ENCODE results near the gene TLE6.
"Not testable (repeated sequence)": the region's sequence is repeated elsewhere in the genome, so short reads cannot be mapped to it uniquely, and the experiment has no call there.

TLE6 gene

GRCh38 chr19:2962018-2962670 is 15.2 kb upstream of the TLE6 start:
- peak; percentile 53 for TF ChIP-seq CTCF (IDR thresholded peaks at IDR 0.05; ENCODE audit: control insufficient read depth, insufficient read depth, low read depth, low read length, missing control alignments)
- no peak overlapping the region for H3K4me3 ChIP-seq (ENCODE audit: control insufficient read depth, low read depth, low read length)
- DNase-seq (ENCODE audit: low read depth), result no peak

- no peak for DNase-seq (ENCODE audit: low read depth)
- TF ChIP-seq CTCF (IDR thresholded peaks at IDR 0.05; ENCODE audit: control insufficient read depth, insufficient read depth, low read depth, low read length, missing control alignments), result no peak
- no peak overlapping the region for H3K4me3 ChIP-seq (ENCODE audit: control insufficient read depth, low read depth, low read length)
Measured at GRCh38 chr19:2963122-2963521, 14.2 kb upstream of the TLE6 start.

- not testable (repeated sequence) for DNase-seq (ENCODE audit: low read depth); H3K4me3 ChIP-seq (ENCODE audit: control insufficient read depth, low read depth, low read length)
Measured at GRCh38 chr19:2963631-2964030, 13.7 kb upstream of the TLE6 start.

GRCh38 chr19:2964874-2965273 is 12.5 kb upstream of the TLE6 start:
- TF ChIP-seq CTCF (IDR thresholded peaks at IDR 0.05; ENCODE audit: control insufficient read depth, insufficient read depth, low read depth, low read length, missing control alignments), result no peak
- no peak overlapping the region for H3K4me3 ChIP-seq (ENCODE audit: control insufficient read depth, low read depth, low read length)
- DNase-seq (ENCODE audit: low read depth), result no peak

GRCh38 chr19:2967972-2968371 is 9.4 kb upstream of the TLE6 start:
- no peak for TF ChIP-seq CTCF (IDR thresholded peaks at IDR 0.05; ENCODE audit: control insufficient read depth, insufficient read depth, low read depth, low read length, missing control alignments)
- DNase-seq (ENCODE audit: low read depth), result no peak
- H3K4me3 ChIP-seq (ENCODE audit: control insufficient read depth, low read depth, low read length), result no peak overlapping the region

GRCh38 chr19:2969104-2969504 is 8.3 kb upstream of the TLE6 start:
- no peak for TF ChIP-seq CTCF (IDR thresholded peaks at IDR 0.05; ENCODE audit: control insufficient read depth, insufficient read depth, low read depth, low read length, missing control alignments)
- DNase-seq (ENCODE audit: low read depth), result no peak
- no peak overlapping the region for H3K4me3 ChIP-seq (ENCODE audit: control insufficient read depth, low read depth, low read length)

- no peak for DNase-seq (ENCODE audit: low read depth)
Measured at GRCh38 chr19:2970201-2970835, 7.0 kb upstream of the TLE6 start.

More at GRCh38 chr19:2970201-2970835, 7.0 kb upstream of the TLE6 start:
- no peak overlapping the region for H3K4me3 ChIP-seq (ENCODE audit: control insufficient read depth, low read depth, low read length)
- no peak for TF ChIP-seq CTCF (IDR thresholded peaks at IDR 0.05; ENCODE audit: control insufficient read depth, insufficient read depth, low read depth, low read length, missing control alignments)
